Measurements from ENCODE around the gene NUDT5. TPM values are rescaled to one million over a fixed set of nuclear protein-coding genes. Genes with fewer than 3 reads are reported as not detected.
"Not testable (repeated sequence)": the region's sequence is repeated elsewhere in the genome, so short reads cannot be mapped to it uniquely, and the experiment has no call there.

Gene NUDT5
- total RNA-seq, 1 donor from 2014 or later, result 24.0 TPM

DNA sequence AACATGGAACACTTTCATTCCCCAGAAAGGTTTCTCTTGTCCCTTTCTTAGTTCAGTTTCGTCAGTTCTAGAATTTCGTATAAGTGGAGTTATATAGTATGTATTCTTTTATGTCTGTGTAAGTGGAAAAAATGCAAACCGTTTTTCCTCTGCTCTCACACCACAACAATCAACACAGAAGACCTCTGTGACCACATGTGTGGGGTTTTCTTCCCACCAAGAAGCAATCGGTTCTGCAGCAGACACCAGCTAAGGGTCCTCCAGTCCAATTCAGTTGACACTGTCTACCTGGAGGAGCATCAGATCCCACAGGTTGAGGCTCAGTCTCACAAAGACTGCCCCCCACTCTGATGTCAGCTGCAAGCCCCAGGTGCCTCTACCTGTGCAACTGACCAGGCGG is 6.5 kb upstream of the NUDT5 start:
- no peak for DNase-seq

DNA sequence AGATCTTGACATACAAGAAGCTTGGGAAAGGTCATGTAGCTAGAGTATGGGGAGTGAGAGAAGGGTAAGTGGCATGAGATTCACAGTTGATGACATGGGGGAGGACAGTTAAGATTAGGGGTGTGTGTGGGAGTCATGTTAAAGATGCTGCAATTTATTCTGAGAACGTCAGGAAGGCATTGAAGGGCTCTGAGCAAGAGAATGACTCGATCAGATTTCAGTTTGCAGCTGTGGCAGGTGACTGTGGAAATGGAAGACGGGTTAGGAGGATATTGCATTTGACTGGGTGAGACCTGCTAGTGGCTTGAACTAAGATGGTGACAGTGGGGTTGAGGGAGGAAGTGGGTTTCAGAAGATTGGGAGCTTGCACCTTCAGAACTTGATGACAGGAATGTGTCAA is 5.9 kb upstream of the NUDT5 start:
- no peak for DNase-seq

DNA sequence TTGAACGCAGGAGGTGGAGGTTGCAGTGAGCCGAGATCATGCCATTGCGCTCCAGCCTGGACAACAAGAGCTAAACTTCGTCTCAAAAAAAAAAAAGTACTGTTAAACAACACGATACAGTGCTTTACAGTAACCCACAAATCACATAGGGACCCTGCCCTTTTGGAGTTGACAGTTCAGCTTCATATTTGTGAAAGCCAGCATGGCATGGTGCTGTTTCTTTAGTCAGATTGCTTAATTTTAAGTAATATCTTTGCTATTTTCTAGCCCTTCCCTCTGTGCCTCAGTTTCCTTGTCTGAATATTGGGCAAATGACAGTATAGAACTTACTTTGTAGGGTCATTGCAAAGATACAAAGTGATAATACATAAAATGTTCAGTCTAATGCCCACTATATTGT is 5.2 kb upstream of the NUDT5 start:
- DNase-seq, result no peak

DNA sequence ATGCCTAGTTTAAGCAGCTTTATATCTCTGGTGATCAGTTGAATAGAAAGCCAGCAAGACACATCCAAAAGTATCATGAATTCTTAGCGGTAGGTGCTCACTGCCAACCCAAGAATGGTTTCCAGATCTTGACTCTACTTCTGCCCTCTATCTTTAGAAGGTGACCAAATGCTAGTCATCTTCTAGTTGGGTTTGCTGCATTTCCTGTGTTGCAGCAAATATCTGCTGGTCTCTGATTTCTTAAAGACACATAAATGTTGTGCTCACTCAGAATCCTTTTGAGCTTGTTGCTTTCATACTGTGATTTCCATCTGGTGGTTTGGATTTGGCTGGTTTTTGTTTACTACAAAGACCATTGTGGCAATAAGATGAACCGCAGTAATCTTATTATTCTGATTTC is 2.5 kb upstream of the NUDT5 start:
- no peak for DNase-seq

- DNase-seq, result no peak
Measured at GRCh38 chr10:12196531-12197211, 980 bp upstream of the NUDT5 start.

- no peak for DNase-seq
Measured at GRCh38 chr10:12195281-12195602, 449 bp downstream of the NUDT5 start.

GRCh38 chr10:12194752-12195271 is 879 bp downstream of the NUDT5 start:
- no peak for DNase-seq

- DNase-seq, result no peak
Measured at GRCh38 chr10:12193193-12193592, 2.5 kb downstream of the NUDT5 start.

DNA sequence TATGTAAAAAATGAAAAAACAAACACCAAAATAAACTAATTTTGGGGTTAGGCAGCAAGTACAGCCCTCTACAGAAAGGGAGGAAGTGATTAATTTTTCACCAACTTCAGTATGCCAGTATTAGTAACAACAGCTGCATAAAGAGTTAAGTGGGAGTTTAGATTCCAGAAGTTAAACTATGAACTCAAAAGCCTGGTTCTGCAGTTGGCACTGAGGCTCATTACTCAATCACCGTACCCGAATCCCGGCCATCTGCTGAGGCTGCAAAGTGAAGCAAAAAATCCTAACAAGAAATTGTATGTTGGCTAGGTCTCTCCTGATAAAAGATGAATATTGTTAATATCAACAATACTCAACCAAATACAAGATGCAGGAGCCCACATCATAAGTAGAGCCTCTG is 4.0 kb downstream of the NUDT5 start:
- DNase-seq, result no peak

- no peak for DNase-seq
Measured at GRCh38 chr10:12189426-12189825, 6.3 kb downstream of the NUDT5 start.

DNA sequence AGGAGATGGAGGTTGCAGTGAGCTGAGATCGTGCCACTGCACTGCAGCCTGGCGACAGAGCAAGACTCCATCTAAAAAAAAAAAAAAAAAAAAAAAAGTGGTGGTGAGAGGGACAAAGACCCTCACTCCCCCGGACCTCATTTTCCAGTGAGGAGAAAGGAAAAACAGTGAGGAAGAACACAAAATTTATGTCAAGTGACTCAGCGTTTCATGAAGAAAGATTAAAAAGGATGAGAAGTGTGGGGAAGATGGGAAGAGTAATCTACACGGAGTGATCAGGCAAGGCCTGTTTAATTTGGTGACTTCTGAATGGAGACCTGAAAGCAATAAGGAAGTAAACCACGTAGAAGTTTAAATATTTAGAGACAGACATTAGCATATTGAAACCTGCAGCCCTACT is 7.0 kb downstream of the NUDT5 start:
- no peak for DNase-seq

DNA sequence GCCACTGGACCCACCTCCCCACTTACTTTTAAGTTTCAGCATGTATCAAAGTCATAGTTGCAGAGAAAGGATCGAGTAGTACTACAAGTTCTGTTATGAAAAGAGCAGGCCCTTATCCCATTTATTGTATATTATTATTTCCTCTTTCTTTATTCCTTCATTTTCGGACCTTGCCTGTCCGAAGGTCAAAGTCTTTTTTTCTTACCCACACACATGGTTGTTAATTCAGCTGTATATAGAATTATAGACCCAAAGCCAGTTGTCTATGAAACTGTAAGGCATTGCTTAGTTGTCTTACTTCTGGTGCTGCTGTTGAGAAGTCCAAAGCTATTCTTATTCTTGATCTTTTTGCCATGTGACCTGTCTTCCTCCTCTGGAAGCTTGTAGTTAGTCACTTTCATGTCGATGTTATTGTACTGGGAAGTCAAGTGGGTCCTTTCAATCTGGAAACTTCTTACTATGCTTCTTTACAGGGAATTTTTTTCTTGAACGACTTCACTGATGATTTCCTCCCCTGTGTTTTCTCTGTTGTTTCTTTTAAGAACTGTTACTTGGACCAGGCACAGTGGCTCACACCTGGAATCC is 8.3 kb downstream of the NUDT5 start:
- no peak for DNase-seq

- DNase-seq, result no peak
Measured at GRCh38 chr10:12186323-12186722, 9.4 kb downstream of the NUDT5 start.

- DNase-seq, result no peak
Measured at GRCh38 chr10:12184165-12184564, 11.5 kb downstream of the NUDT5 start.

DNA sequence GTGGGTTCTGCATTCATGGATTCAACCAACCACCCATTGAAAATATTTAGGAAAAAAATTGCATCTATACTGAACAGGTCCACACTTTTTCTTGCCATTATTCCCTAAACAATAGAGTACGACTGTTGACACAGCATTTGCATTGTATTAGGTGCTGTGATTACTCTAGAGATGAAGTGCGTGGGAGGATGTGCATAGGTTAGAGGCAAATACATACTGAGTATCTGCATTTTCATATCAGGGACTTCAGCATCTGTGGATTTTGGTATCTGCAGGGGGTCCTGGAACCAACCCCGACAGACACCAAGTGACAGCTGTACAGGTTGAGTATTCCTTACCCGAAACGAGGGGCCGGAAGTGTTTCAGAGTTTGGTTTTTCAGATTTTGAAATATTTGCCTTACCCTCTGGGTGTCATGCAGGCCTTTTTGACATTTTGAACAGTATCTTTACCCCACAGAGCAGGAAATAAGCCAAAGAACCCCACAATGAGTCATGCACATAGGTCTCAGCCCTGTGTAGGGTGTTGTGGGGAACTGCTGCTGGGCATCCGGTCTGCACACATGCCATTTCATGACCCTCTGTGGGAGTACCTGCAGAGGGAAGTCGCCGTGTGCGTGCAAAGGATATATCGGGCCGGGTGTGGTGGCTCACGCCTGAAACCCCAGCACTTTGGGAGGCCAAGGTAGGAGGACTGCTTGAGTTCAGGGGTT is 14.5 kb downstream of the NUDT5 start:
- DNase-seq, result no peak

DNA sequence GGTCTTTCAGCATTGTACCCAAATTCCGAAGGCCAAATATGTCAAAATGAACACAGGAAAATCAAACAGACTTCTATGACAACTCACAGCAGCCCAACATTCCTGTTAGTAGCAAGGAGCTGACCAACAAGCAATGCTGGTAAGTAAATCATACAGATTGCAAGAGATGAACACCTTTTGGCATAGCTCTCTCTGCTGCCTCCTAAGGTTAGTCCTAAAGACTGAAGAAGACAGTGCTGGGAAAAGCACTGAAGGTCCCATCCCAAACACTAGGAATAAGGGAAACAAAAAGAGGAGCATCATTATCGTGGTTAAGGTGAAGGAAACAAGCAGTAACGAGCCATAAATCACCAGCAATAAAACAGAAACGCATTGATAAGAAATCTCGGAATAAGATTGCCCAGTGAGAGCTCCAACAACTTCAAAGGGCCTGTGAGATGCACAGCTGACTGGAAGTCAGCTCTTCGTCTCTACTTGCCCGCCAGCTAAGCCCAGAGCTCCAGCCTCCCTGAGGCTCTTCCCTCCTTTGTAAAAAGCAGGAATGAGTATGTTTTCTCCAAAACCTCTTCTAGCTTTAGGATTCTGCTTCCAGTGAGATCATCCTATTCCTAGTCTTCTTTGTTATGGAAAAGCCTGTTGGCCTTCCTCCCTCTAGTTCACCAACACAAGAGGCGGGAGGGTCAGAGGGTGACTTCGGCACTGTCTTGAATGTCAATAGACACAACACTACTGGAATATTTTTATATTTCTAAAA is 15.3 kb downstream of the NUDT5 start:
- no peak for DNase-seq

DNA sequence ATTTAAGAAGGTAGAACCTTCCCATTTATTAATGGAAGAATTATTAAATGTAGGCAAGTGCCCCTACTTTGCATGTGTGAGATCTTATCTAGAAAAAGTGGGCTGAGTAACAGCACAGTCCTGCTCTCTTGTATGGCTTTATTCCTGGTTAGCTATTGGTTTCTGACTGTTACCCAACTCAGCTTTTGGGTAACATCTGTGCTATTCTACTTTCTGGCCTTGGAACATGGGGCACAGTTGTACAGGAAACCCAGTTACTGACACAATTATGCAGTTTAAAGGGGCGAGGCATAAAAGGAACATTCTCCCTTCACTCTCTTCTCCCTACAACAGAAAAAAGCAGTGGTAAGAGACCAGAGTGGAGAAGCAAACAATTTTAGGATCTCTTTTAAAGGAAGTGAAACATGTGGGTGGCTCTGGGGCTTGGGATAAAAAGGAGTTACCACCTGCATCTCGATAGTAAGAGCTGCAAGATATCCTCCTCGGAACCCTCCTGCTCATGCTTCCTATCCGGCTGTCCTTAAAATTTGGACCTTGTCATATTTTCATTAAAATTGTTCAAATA is 16.0 kb downstream of the NUDT5 start:
- no peak for DNase-seq

DNA sequence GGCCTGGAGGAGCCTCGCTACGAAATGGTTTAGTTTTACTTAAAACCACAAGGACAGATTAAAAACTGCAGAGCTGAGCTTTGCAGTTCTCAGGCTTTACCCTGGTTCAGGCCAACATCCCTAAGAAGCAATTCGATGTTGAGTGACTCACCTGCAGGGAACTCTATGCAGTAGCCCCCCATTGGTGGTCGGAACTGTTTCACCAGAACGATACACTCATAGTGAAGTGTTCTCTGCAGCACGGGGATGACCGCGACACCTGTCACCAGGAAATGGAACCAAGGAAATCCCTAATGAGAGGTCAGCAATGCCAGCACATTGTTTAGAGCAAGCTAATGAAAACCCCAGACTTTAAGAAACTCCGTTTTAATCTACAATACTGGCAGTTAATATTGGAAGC is 18.0 kb downstream of the NUDT5 start:
- no peak for DNase-seq

DNA sequence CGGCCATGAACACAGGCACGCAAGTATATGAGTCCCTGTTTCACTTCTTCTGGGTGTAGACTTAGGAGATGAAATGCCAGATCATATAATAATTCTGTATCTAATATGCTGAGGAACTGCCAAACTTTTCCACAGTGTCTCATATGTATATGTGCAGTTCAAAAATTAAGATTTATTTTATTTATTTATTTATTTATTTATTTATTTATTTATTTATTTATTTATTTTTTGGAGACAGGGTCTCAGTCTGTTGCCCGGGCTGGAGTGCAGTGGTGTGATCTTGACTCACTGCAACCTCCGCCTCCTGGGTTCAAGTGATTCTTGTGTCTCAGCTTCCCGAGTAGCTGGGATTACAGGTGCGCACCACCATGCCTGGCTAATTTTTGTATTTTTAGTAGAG is 24.2 kb downstream of the NUDT5 start:
- not testable (repeated sequence) for DNase-seq

- DNase-seq, result no peak
Measured at GRCh38 chr10:12165999-12166775, 29.5 kb downstream of the NUDT5 start.

- DNase-seq, result no peak
Measured at GRCh38 chr10:12165036-12165435, 30.7 kb downstream of the NUDT5 start.

DNA sequence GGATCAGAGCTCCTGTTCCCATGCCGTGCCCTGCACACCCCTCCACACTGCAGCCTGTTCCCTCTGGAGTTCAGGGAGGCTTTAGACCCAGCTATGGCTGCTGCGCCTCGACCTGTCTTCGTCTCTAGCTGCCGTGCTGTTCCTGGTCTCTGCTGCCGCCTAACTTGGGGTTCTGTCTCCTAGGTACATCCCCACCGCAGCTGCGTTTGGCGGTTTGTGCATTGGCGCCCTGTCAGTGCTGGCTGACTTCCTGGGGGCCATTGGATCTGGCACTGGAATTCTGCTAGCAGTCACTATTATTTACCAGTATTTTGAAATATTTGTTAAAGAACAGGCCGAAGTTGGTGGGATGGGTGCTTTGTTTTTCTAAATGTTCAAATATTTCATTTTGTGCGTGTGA is 31.6 kb downstream of the NUDT5 start:
- no peak for DNase-seq

All from skin of body (tissue), 2 donors.